ENCODE results near the gene GPR146.

- TF ChIP-seq, protein P1, sequence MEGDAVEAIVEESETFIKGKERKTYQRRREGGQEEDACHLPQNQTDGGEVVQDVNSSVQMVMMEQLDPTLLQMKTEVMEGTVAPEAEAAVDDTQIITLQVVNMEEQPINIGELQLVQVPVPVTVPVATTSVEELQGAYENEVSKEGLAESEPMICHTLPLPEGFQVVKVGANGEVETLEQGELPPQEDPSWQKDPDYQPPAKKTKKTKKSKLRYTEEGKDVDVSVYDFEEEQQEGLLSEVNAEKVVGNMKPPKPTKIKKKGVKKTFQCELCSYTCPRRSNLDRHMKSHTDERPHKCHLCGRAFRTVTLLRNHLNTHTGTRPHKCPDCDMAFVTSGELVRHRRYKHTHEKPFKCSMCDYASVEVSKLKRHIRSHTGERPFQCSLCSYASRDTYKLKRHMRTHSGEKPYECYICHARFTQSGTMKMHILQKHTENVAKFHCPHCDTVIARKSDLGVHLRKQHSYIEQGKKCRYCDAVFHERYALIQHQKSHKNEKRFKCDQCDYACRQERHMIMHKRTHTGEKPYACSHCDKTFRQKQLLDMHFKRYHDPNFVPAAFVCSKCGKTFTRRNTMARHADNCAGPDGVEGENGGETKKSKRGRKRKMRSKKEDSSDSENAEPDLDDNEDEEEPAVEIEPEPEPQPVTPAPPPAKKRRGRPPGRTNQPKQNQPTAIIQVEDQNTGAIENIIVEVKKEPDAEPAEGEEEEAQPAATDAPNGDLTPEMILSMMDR (IDR thresholded peaks at IDR 0.05) = no peak
- no peak for TF ChIP-seq POLR2A (IDR thresholded peaks at IDR 0.05)
- TF ChIP-seq POLR2AphosphoS5 (IDR thresholded peaks at IDR 0.05) = no peak
These were observed 35.5 kb upstream of the GPR146 start for GRCh38 chr7:1008733-1009363.

All from transverse colon (tissue), 4 donors.